Muscle layer of colon (tissue), 2 donors: ENCODE results near the gene ELFN2.

Experiments
- H3K27ac ChIP-seq: one replicate; pipeline ENCODE4 v1.7.0; 2013; ENCODE audit warnings: low read depth, mild to moderate bottlenecking, low read length, moderate library complexity
- H3K27me3 ChIP-seq, 2 donors: one replicate each; pipeline ENCODE4 v1.7.0; 2013; ENCODE audit warnings: low read length in 2 of 2, mild to moderate bottlenecking in 2 of 2; ENCODE audit not compliant: insufficient read depth in 2 of 2, control insufficient read depth in 1 of 2
- H3K36me3 ChIP-seq: one replicate; pipeline ENCODE4 v1.7.0; 2013; ENCODE audit warnings: mild to moderate bottlenecking, low read length; ENCODE audit not compliant: insufficient read depth
- H3K4me1 ChIP-seq: one replicate; pipeline ENCODE4 v1.7.0; 2013; ENCODE audit warnings: mild to moderate bottlenecking, low read length; ENCODE audit not compliant: insufficient read depth
- H3K4me3 ChIP-seq, 2 donors: one replicate each; pipeline ENCODE4 v1.7.0; 2013; ENCODE audit warnings: low read length in 2 of 2, low read depth in 1 of 2, mild to moderate bottlenecking in 1 of 2, moderate library complexity in 1 of 2
- H3K9ac ChIP-seq: one replicate; pipeline ENCODE4 v1.7.0; 2013; ENCODE audit warnings: low read length
- H3K9me3 ChIP-seq: one replicate; pipeline ENCODE4 v1.7.0; 2013; ENCODE audit warnings: mild to moderate bottlenecking, low read length
- donor health status: abdominal sarcoma.
- donor health status: Adenocarcinoma of cecum.

Gene ELFN2

GRCh38 chr22:37376643-37377042 lies 50.6 kb downstream of the ELFN2 start:
- Histone ChIP-seq H3K4me1 (no peaks in the 10 kb centered on the region), H3K27ac (no peak overlapping the region), H3K9me3 (no peaks in the 10 kb centered on the region), H3K4me3 (no peak overlapping the region), H3K9ac (no peak overlapping the region), H3K36me3 (no peaks in the 10 kb centered on the region), H3K27me3 (peaks cover 0 to 48% of the 10 kb centered on the region in 2 donors)

- no peak overlapping the region for H3K27ac ChIP-seq
These were observed 51.5 kb downstream of the ELFN2 start for GRCh38 chr22:37375801-37376200.

GRCh38 chr22:37374571-37374970 lies 52.7 kb downstream of the ELFN2 start:
- H3K4me3 ChIP-seq = no peak overlapping the region
- peaks cover 0 to 43% of the 10 kb centered on the region in 2 donors for H3K27me3 ChIP-seq
- H3K36me3 ChIP-seq = no peaks in the 10 kb centered on the region
- no peak overlapping the region for H3K27ac ChIP-seq
- no peak overlapping the region for H3K9ac ChIP-seq
- no peaks in the 10 kb centered on the region for H3K9me3 ChIP-seq
- H3K4me1 ChIP-seq = no peaks in the 10 kb centered on the region

More at GRCh38 chr22:37375801-37376200, 51.5 kb downstream of the ELFN2 start:
- H3K36me3 ChIP-seq = no peaks in the 10 kb centered on the region
- no peak overlapping the region for H3K9ac ChIP-seq
- no peak overlapping the region for H3K4me3 ChIP-seq
- peaks cover 0 to 53% of the 10 kb centered on the region in 2 donors for H3K27me3 ChIP-seq
- H3K4me1 ChIP-seq = no peaks in the 10 kb centered on the region
- H3K9me3 ChIP-seq = no peaks in the 10 kb centered on the region

- no peak overlapping the region for H3K4me3 ChIP-seq
- H3K36me3 ChIP-seq = no peaks in the 10 kb centered on the region
- H3K9me3 ChIP-seq = no peaks in the 10 kb centered on the region
- peaks cover 0 to 31% of the 10 kb centered on the region in 2 donors for H3K27me3 ChIP-seq
- no peaks in the 10 kb centered on the region for H3K4me1 ChIP-seq
- H3K9ac ChIP-seq = no peak overlapping the region
- H3K27ac ChIP-seq = no peak overlapping the region
These were observed 53.8 kb downstream of the ELFN2 start for GRCh38 chr22:37373451-37373850.

GRCh38 chr22:37371911-37372310 lies 55.4 kb downstream of the ELFN2 start:
- Histone ChIP-seq H3K4me1 (no peaks in the 10 kb centered on the region), H3K27ac (no peak overlapping the region), H3K4me3 (no peak overlapping the region), H3K27me3 (peaks cover 0 to 17% of the 10 kb centered on the region in 2 donors), H3K9ac (no peak overlapping the region), H3K36me3 (no peaks in the 10 kb centered on the region), H3K9me3 (no peaks in the 10 kb centered on the region)

- no peaks in the 10 kb centered on the region for H3K4me1 ChIP-seq
- peaks cover 0 to 15% of the 10 kb centered on the region in 2 donors for H3K27me3 ChIP-seq
- H3K9me3 ChIP-seq = no peaks in the 10 kb centered on the region
- H3K27ac ChIP-seq = no peak overlapping the region
- no peak overlapping the region for H3K9ac ChIP-seq
- no peak overlapping the region for H3K4me3 ChIP-seq
- no peaks in the 10 kb centered on the region for H3K36me3 ChIP-seq
These were observed 55.8 kb downstream of the ELFN2 start for GRCh38 chr22:37371491-37371890.

- Histone ChIP-seq H3K9ac (no peak overlapping the region), H3K4me3 (no peak overlapping the region), H3K27me3 (peaks cover 0 to 13% of the 10 kb centered on the region in 2 donors), H3K9me3 (no peaks in the 10 kb centered on the region), H3K4me1 (no peaks in the 10 kb centered on the region), H3K36me3 (no peaks in the 10 kb centered on the region), H3K27ac (no peak overlapping the region)
These were observed 56.8 kb downstream of the ELFN2 start for GRCh38 chr22:37370306-37370979.

- no peak overlapping the region for H3K27ac ChIP-seq
- peaks cover 0 to 11% of the 10 kb centered on the region in 2 donors for H3K27me3 ChIP-seq
- H3K4me1 ChIP-seq = no peaks in the 10 kb centered on the region
- H3K9me3 ChIP-seq = no peaks in the 10 kb centered on the region
- H3K4me3 ChIP-seq = no peak overlapping the region
- H3K36me3 ChIP-seq = no peaks in the 10 kb centered on the region
- no peak overlapping the region for H3K9ac ChIP-seq
These were observed 57.8 kb downstream of the ELFN2 start for GRCh38 chr22:37369483-37369882.

- Histone ChIP-seq H3K9me3 (no peaks in the 10 kb centered on the region), H3K4me1 (no peaks in the 10 kb centered on the region), H3K27ac (no peak overlapping the region), H3K4me3 (no peak overlapping the region), H3K36me3 (no peaks in the 10 kb centered on the region), H3K27me3 (peaks cover 0 to 11% of the 10 kb centered on the region in 2 donors), H3K9ac (no peak overlapping the region)
These were observed 59.2 kb downstream of the ELFN2 start for GRCh38 chr22:37368058-37368457.

- Histone ChIP-seq H3K27ac (no peak overlapping the region), H3K27me3 (peaks cover 0 to 9% of the 10 kb centered on the region in 2 donors), H3K36me3 (no peaks in the 10 kb centered on the region), H3K9me3 (no peaks in the 10 kb centered on the region), H3K4me3 (no peak overlapping the region), H3K9ac (no peak overlapping the region), H3K4me1 (no peaks in the 10 kb centered on the region)
These were observed 60.7 kb downstream of the ELFN2 start for GRCh38 chr22:37366601-37367000.

GRCh38 chr22:37365950-37366349 lies 61.3 kb downstream of the ELFN2 start:
- no peaks in the 10 kb centered on the region for H3K4me1 ChIP-seq
- H3K27ac ChIP-seq = no peak overlapping the region
- H3K27me3 ChIP-seq = peaks cover 0 to 3% of the 10 kb centered on the region in 2 donors
- no peak overlapping the region for H3K9ac ChIP-seq
- no peak overlapping the region for H3K4me3 ChIP-seq
- no peaks in the 10 kb centered on the region for H3K9me3 ChIP-seq
- no peaks in the 10 kb centered on the region for H3K36me3 ChIP-seq
